NCI-H446 (cell line): ENCODE results near the gene CCZ1B.
"Not testable (repeated sequence)": the region's sequence is repeated elsewhere in the genome, so short reads cannot be mapped to it uniquely, and the experiment has no call there.

Source experiments
- DNase-seq, 2 experiments: peaks; one replicate each; lab custom pipeline; 2025; lab: John Stamatoyannopoulos, UW

Gene CCZ1B

DNA sequence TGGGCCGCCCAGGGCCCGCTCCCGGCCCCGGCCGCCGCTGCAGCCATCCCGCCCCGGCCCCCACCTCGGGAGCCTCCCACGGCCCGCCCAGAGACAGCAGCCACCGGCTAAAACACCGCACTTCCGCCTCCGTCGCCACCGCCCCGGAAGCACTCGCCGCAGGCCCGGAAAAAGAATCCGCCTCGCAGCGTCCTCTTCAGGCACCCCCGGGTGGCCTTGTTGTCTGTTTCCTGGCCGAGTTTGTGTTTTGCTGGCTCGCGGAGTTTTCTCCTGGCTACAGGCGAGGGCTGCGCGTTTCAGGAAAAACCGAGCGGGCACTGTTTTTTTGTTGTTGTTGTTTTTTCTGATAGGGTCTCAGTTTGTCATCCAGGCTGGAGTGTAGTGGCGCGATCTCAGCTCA is at the start of gene CCZ1B:
Gene CCZ1B (minus strand): TSS at position 125 of the 400 bp plus-strand sequence. CDS start 78 bp downstream, at position 47.
- peak; percentile 62 to 86 for DNase-seq

DNA sequence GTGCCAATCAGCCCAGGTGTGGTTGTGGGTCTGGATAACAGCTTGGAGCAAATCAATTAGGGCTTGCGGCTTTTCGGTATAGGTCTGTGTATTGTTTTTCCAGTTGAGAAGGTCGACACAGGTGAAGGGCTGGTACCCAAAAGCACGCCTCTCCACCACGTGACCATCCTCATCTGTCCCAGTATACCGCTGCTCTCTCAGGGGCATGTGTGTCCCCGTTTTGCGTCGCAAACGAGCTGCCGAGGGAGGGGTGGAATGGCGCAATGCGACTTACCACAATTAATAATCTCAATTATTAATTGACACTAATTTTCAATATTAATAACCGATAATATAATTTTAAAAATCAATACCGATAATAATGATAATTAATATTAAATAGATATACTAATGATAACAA is 48.9 kb upstream of the CCZ1B start:
- DNase-seq = not testable (repeated sequence)

DNA sequence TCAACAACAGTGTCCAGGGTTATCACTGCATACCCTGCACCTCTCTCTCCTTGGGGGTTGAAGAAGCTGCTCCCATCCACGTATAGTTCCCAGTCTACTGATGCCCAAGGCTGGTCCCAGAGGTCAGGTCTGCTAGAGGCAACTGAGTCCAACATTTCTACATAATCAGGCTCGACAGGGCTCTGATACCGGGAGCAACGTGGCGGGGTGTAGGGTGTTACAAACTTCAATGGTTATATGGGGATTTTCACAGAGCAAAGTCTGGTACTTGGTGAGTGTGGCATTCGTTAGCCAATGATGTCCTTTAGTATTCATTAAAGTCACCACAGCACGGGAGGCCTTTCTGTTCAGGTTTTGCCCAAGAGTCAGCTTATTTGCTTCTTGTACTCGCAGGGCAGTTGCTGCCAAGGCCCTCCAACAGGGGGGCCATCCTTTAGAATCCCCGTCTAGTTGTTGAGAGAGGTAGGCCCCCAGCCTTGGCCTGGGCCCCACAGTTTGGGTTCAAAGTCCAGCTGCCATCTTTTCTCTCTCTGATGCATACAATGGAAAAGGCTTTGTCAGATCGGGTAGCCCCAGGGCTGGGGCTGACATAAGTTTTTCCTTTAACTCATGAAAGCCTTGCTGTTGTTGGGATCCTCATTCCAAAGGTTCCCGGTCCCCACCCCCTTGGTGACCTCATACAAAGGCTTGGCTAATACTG is 46.3 kb upstream of the CCZ1B start:
- not testable (repeated sequence) for DNase-seq

DNA sequence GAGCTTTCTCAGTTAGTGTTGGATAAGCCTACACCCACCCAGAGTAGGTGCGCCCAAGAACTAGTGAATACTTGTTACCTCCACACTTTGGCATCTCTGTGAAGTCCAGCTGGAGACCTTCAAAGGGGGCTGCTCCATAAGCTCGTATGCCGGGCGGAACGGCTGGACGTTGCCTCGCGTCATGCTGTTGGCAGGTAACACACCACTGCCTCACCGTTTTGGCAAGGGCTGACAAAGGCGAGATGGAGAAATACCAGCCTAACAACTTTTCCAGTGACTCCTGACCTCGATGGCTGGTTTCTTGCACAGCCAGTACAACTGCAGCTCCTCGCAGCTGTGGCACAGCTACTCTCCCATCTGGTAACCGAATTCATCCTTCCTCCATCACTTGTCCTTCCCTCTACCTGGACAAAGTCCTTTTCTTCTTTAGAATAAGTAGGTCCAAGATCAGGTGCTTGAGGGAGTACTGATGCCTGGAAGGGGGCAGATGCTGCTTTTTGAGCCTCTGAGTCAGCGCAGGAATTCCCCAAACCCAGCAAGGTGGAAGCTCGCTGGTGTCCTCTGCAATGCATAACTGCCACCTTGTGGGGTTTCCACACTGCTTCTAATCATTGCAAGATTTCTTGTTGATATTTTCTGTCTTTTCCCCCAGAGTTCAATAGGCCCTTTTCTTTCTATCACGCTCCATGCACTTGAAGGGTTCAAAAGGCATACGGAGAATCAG is 45.5 kb upstream of the CCZ1B start:
- DNase-seq = not testable (repeated sequence)

DNA sequence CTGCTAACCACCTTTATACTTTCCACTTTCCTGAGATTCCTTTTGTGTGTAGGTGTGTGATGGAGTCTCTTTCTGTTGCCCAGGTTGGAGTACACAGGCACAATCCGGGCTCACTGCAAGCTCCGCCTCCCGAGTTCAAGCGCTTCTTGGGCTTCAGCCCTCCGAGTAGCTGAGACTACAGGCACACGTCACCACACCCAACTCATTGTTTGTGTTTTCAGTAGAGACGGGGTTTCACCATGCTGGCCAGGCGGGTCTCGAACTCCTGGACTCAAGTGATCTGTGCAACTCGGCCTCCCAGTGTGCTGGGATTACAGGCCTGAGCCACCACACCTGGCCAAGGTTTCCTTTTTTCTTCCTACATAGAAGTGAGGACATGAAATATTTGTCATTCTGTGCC is 38.7 kb upstream of the CCZ1B start:
- not testable (repeated sequence) for DNase-seq

DNA sequence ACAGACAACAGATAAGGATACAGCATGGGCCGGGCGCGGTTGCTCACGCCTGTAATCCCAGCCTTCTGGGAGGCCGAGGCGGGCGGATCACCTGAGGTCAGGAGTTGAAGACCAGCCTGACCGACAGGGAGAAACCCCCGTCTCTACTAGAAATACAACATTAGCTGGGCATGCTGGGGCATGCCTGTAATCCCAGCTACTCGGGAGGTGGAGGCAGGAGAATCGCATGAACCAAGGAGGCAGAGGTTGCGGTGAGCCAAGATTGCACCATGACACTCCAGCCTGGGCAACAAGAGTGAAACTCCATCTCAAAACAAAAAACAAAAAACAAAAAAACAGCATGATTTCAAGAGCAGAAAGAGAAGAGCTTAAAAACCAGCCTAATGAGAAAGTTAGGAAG is 38.1 kb upstream of the CCZ1B start:
- not testable (repeated sequence) for DNase-seq

DNA sequence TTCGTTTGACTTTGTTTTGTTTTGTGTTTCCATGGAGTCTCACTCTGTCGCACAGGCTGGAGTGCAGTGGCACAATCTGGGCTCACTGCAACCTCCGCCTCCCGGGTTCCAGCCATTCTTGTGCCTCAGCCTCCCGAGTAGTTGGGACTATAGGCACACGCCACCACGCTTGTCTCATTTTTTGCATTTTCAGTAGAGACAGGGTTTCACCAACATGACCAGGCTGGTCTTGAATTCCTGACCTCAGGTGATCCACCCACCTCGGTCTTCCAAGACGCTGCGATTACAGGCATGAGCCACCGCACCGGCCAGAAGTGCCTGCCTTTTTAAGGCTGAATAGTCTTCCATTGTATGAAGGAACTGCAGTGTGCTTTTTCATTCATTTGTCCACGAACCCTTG is 36.8 kb upstream of the CCZ1B start:
- not testable (repeated sequence) for DNase-seq

DNA sequence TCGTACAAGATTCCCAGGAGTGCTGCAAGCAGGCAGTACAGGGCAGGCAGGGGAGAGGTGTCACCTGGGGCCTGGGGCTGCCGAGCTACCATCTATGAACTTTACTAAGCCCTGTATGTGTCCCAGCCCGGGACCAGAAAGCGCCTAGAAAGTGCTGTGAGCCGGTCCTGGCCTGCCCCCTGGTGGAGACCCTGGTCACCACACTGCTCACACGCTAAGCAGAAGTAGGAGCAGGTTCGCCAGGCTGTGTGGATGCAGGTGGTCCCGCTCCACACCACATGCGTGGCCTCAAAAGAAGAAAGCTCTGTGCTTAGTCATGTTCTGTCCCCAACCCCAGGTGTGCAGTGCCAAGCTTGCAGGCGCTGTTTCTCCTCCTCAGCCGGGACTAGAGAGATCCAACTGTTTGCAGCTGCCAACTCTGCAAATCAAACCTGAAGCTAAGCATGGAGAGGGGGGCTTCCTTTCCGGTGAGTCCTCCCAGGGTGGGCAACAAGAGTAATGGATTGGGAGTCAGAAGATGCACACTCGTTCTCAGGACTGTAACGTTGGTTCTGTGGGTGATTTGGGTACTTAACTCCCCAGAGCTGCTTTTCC is 31.7 kb upstream of the CCZ1B start:
- peak in 1 of 2 experiments; percentile 48 for DNase-seq

DNA sequence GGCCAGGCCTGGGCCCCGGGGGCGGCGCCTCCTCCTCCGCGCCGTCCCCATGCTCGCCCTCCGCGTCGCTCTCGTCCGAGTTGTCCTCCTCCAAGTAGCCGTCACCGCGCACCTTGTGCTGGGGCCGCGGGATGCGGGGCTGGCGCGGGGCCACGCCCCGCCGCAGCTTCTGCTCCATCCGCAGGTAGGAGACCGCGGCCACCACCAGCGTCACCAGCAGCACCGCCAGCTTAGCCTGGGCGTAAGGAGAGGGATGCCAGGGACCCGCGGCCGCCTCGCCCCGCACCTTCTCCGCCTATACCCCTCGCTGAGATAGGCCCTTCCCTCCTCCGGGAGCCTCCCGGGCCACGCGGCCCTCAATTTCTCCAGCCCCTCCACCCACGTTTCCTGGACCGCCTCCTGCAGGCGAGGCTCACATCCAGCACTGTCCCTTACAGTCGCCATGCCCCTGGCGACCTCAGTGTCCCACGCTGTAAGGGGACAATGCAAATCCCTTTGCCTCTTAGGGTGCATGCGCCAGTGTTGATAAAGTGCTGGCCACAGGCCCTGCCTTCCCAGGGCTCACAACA is 29.6 kb upstream of the CCZ1B start:
- not testable (repeated sequence) for DNase-seq

DNA sequence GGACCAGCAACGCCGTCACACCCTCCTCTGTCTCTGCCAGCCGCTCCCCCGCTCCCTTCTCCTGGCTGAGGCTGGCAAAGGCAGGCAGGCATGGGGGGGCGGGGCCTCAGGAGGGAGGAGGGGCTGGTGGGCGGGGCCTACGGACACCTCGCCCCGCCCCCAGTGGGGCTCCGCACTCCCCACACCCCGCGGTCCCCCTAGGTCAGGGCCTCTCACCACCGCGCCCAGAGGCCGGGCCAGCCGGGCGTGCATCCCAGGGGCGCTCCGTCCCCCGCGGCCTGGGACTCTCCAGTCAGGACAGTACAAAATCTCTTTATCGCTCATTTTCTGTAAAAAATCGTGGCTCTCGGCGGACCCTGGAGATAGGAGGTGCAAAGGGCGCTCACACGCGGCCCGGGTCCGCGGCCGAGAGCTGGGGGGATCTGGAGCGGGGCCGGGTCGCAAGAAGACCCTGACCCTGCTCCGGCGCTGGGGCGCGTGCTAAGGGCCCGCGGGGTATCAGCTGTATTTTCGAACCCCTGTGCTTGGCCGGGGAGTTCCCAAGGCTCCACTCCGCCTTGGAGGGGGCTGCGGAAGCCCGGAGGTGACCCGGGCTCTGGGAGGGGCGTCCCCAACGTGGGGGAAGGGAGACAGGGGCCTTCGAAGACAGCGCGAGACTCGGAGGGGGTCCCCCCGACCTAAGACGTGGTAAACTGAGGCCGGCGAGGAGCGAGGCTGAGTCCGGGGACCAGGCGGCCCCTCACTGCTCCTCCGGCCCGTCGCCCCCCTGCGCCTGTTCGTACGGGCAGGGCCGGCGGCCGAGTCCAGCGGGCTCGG is 28.9 kb upstream of the CCZ1B start:
- not testable (repeated sequence) for DNase-seq

DNA sequence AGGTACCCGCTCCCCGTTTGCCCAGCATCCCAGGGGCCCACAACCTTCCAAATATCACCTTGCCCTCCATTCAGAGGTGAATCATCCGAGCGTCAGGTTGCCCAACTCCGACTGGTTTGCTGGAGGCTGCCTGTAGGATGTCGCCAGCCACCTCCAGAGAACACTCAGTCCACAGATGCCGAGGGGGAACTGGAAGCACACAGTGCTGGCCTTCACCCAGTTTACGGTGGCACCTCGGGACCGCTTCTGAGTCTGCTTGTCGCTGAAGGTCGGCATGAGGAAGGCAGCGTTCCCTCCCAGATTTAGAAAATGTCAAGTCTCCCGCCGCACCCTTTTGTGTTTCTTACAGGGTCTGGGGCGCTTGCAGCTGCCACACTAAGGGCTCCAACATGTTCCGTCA is 27.6 kb upstream of the CCZ1B start:
- not testable (repeated sequence) for DNase-seq

DNA sequence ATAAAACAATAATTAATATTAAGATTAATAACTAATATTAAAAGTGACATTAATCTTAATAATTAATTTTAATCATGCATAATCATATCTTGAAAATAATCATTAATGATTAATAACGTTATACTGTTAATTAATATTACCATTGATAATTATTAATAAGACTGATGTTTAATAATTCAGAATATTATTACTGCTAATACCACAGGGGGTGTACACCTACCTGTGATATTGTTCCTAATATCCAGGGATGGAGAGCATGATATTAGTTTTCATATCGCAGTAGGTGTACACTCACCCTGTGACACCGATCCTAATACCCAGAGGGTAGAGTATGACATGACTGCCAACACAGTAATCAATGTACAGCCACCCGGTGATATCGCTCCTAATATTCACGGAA is 23.1 kb upstream of the CCZ1B start:
- not testable (repeated sequence) for DNase-seq

DNA sequence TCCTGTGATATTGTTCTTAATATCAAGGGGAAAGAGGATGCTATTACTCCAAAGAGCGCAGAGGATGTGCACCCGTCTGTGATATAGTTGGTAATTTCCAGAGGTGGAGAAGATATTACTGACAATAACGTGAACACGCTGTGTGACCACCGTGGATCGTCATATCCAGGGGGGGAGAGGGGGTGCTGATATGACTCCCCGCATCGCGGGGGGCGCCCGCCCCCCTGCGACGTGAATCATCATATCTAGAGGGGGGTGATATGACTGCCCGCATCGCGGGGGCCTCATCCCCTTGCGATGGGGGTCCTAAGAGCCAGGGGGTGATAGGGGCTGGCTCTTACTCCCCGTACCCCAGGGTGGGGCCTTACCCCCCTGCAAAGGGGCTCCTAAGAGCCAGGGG is 21.7 kb upstream of the CCZ1B start:
- not testable (repeated sequence) for DNase-seq

DNA sequence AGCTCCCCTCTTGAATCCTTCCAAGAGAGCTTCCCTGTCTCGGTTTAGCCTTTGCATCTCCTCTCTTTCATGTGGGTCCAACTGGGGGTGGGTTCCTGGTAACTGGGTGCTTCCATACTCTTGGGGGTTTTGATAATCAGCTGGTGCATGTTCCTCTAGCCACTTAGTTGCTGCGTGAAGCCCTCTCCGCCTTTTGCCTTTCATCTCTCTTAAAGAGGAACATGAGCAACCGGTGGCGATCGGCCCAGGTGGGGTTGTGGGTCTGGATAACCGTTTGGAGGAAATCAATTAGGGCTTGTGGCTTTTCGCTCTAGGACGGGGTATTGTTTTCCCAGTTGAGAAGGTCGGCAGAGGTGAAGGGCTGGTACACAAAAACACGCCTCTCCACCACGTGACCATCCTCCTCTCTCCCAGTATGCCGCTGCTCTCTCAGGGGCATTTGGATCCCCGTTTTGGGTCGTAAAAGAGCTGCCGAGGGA is 19.9 kb upstream of the CCZ1B start:
- not testable (repeated sequence) for DNase-seq

DNA sequence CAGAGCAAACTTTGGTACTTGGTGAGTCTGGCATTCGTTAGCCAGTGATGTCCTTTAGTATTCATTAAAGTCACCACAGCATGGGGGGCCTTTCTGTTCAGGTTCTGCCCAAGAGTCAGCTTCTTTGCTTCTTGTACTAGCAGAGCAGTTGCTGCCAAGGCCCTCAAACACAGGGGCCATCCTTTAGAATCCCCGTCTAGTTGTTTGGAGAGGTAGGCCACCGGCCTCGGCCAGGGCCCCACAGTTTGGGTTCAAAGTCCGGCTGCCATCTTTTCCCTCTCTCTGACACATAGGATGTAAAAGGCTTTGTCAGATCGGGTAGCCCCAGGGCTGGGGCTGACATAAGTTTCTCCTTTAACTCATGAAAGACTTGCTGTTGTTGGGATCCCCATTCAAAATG is 17.6 kb upstream of the CCZ1B start:
- not testable (repeated sequence) for DNase-seq

DNA sequence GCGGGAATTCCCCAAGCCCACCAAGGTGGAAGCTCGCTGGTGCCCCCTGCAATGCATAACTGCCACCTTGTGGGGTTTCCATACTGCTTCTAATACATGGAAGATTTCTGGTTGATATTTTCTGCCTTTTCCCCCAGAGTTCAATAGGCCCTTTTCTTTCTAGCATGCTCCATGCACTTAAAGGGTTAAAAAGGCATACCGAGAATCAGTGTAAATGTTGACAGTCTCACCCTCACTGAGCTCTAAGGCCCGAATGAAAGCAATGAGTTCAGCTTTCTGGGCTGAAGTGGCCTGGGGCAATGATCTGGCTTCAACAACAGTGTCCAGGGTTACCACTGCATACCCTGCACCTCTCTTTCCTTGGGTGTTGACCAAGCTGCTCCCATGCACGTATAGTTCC is 17.0 kb upstream of the CCZ1B start:
- DNase-seq = not testable (repeated sequence)

DNA sequence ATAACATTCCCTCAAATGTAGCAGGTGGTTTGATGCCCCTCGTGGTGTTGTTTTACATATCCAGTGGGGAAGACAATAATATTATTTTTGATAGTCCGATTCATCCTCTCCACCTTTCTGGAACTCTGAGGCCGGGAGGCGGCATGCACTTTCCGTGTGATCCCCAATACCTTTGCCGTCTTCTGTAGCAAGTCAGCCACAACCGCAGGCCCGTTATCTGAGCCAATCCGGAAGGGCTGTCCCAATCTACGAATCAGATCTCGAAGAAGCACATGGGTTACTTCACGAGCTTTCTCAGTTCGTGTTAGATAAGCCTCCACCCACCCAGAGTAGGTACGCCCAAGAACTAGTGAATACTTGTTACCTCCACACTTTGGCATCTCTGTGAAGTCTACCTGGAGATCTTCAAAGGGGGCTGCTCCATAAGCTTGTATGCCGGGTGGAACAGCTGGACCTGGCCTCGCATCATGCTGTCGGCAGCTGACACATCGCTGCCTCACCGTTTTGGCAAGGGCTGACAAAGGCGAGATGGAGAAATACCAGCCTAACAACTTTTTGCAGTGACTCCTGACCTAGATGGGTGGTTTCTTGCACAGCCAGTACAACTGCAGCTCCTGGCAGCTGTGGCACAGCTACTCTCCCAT is 16.3 kb upstream of the CCZ1B start:
- not testable (repeated sequence) for DNase-seq

DNA sequence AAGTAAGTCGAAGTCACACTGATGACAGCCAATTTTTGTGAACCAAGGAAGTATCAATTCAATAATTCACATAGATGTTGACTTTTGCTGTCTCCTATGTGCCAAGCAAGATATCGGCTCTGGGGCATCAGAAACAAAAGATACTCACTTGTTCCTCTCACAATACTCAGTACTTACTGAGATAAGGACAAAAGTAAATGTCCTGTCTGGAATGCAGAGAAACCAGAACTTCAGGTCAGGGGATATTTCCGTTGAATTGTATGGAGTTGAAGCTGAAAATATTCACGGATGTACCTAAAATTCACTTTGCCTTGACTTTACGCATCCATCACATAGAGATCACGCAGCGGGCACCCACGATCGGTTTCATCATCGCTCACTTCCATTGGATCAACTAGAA is 11.0 kb upstream of the CCZ1B start:
- DNase-seq = not testable (repeated sequence)

DNA sequence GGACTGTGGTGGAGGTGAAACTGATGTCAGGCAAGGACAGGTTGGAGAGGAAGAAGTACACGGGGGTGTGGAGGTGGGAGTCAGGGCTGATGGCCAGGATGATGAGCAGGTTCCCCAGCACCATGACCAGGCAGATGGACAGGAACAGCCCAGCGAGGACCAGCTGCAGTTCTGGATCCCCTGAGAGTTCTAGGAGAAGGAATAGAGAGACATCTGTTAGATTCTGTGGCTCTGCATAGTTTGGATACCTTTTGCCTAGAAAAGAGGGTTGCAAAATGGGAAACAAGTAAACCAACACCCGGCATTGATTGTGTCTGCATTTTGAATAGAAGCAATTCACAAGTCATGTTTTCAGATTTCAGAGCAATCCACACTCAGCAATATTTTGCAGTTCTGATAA is 9.4 kb upstream of the CCZ1B start:
- DNase-seq = not testable (repeated sequence)

DNA sequence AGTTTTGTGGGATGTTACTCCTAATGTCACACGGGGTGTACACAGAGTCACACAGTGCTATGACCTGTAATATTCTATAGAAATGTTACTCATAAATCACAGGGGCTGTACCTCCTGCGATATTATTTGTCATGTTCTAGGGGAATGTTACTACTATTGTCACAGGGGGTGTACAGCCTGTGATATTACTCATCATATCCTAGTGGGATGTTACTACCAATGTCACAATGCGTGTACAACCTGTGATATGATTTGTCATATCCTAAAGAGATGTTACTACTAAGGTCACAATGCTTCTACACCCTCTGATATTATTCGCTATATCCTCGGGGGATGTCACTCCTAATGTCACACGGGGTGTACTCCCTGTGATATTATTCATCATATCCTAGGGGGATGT is 7.6 kb upstream of the CCZ1B start:
- no peak for DNase-seq
